Activated CD8-positive, alpha-beta T cell treated with anti-CD3 and anti-CD28 coated beads for 36 hours (primary cell): ENCODE measurements around the gene PCF11. TPM values are rescaled to one million over a fixed set of nuclear protein-coding genes. Genes with fewer than 3 reads are reported as not detected.

Source experiments
- ATAC-seq: fragments of 200-7000 bp; cut with Tn5 transposase; one replicate; pipeline ENCODE4 v1.10.0; 2021; ENCODE audit warnings: mild to moderate bottlenecking, moderate library complexity
- CTCF ChIA-PET: fragments of 350-600 bp; sonication (Branson Sonifier 250); formaldehyde crosslinking; loops from one replicate; lab custom pipeline; 2021; ENCODE audit warnings: antibody characterized with exemption; lab: Charles Lee
- POLR2A ChIA-PET: fragments of 350-600 bp; sonication (Branson Sonifier 250); formaldehyde crosslinking; loops from one replicate; lab custom pipeline; 2021; ENCODE audit warnings: antibody characterized with exemption; lab: Charles Lee
- DNase-seq: peaks from one replicate; pipeline ENCODE4 v3.0.0-alpha.2; 2020
- H3K27ac Mint-ChIP-seq: one replicate; pipeline ENCODE4 v1.8.0; 2021; ENCODE audit warnings: mild to moderate bottlenecking, mixed read lengths
- H3K27me3 Mint-ChIP-seq: one replicate; pipeline ENCODE4 v1.8.0; 2021; ENCODE audit warnings: mixed read lengths
- H3K36me3 Mint-ChIP-seq: one replicate; pipeline ENCODE4 v1.8.0; 2021; ENCODE audit warnings: low read depth, mixed read lengths
- H3K4me1 Mint-ChIP-seq: one replicate; pipeline ENCODE4 v1.8.0; 2021; ENCODE audit warnings: low read depth, mixed read lengths
- H3K4me3 Mint-ChIP-seq: one replicate; pipeline ENCODE4 v1.8.0; 2021; ENCODE audit warnings: mild to moderate bottlenecking, moderate library complexity, mixed read lengths
- H3K9me3 Mint-ChIP-seq: one replicate; pipeline ENCODE4 v1.8.0; 2021; ENCODE audit warnings: mixed read lengths
- intact Hi-C: fragments of 100-400 bp; cut with micrococcal nuclease; formaldehyde crosslinking; loops from one replicate; pipeline ENCODE4 v1.10.0; 2022
- total RNA-seq, 2 experiments: library from RNA; stranded (reverse); gene quantifications; one replicate each; pipeline ENCODE4 v1.2.3, GENCODE V29; 2021
- TF ChIP-seq, protein P1 (sequence below): fragments of 200-600 bp; IDR thresholded peaks from one replicate; pipeline ENCODE4 v1.8.0; 2022; ENCODE audit warnings: antibody characterized with exemption, mild to moderate bottlenecking

The PCF11 gene
- total RNA-seq, 2 experiments from 2014 or later, result 53.9 to 55.6 TPM

DNA sequence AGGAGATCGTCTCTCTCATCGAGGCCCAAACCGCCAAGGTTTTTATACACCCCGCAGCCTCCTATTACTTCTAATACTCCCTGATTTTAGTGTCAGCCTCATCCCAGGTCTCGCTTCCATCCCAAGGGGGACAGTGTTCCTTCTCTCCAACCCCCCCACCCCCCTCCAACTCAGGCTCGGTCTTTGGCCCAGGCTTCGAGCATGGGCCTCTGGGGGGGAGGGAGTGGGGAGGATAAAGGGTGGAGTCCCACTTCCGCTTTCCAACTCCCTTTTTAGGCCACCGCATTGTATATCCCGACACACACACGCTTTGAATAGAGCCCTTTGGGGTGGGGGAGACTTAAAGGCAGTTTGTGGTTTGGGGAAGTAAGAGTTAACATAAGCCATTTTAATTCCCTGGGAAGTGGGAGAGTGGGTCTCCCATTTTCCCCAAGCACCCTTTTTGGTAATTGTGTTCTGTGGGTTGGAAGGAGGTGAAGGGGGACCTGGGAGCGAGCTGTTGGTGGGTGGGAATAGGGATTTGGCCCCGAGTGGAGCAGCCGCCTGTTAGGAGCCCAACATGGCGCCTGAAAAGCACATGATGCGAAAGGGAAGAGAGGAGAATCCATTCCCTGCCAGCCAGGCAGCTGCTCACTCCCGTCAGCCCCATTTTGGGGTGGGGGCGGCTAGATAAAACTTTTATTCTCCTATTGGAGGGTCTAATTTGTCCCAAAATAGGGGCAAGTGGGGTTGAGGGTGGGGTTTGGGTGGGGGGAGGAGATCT is 844 bp downstream of the PCF11 start:
- H3K27ac Mint-ChIP-seq, result peak overlapping the region; percentile 100

GRCh38 chr11:83158357-83158786 is 1.4 kb downstream of the PCF11 start:
- Mint-ChIP-seq H3K27me3 (no peaks in the 10 kb centered on the region), H3K36me3 (peaks cover 47% of the 10 kb centered on the region), H3K4me1 (peaks cover 36% of the 10 kb centered on the region), H3K9me3 (no peaks in the 10 kb centered on the region), H3K4me3 (peak overlapping the region; percentile 100), H3K27ac (peak overlapping the region; percentile 100)
- ATAC-seq, result no peak
- TF ChIP-seq, protein P1, sequence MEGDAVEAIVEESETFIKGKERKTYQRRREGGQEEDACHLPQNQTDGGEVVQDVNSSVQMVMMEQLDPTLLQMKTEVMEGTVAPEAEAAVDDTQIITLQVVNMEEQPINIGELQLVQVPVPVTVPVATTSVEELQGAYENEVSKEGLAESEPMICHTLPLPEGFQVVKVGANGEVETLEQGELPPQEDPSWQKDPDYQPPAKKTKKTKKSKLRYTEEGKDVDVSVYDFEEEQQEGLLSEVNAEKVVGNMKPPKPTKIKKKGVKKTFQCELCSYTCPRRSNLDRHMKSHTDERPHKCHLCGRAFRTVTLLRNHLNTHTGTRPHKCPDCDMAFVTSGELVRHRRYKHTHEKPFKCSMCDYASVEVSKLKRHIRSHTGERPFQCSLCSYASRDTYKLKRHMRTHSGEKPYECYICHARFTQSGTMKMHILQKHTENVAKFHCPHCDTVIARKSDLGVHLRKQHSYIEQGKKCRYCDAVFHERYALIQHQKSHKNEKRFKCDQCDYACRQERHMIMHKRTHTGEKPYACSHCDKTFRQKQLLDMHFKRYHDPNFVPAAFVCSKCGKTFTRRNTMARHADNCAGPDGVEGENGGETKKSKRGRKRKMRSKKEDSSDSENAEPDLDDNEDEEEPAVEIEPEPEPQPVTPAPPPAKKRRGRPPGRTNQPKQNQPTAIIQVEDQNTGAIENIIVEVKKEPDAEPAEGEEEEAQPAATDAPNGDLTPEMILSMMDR, result no peak
- ChIA-PET POLR2A (interaction anchor here (0.6 to 4.0 kb wide), 8 partner anchors 14 to 257 kb away, joined by 3 to 44 read pairs (median 3); partner anchors contain the start of genes DDIAS, PRCP and RAB30), CTCF (interaction anchor here (1.4 to 1.5 kb wide), 2 partner anchors 91 to 291 kb away, joined by 3 to 4 read pairs; no protein-coding TSS in a partner anchor)
- intact Hi-C loops, result loop anchor here (2.0 to 10.0 kb wide), 3 partner anchors 88 to 196 kb away; partner anchors contain the start of gene RAB30
- no peak for DNase-seq

More for the DNA sequence above, 844 bp downstream of the PCF11 start:
- no peaks in the 10 kb centered on the region for H3K27me3 Mint-ChIP-seq
- peaks cover 34% of the 10 kb centered on the region for H3K4me1 Mint-ChIP-seq
- DNase-seq (peak; percentile 61), ATAC-seq (no peak)
- TF ChIP-seq, protein P1, result no peak
- no peaks in the 10 kb centered on the region for H3K9me3 Mint-ChIP-seq
- ChIA-PET CTCF (interaction anchor here (1.0 to 2.1 kb wide), 6 partner anchors 15 to 291 kb away, joined by 3 to 8 read pairs (median 4); partner anchors contain the start of gene DDIAS), POLR2A (interaction anchor here (0.6 to 4.0 kb wide), 20 partner anchors 10 to 257 kb away, joined by 3 to 44 read pairs (median 3); partner anchors contain the start of genes ANKRD42, CCDC90B, DDIAS and PRCP)
- peak overlapping the region; percentile 100 for H3K4me3 Mint-ChIP-seq
- H3K36me3 Mint-ChIP-seq, result peaks cover 47% of the 10 kb centered on the region
- intact Hi-C loops, result loop anchor here (2.0 to 10.0 kb wide), 4 partner anchors 87 to 257 kb away; partner anchors contain the start of genes DDIAS, PRCP and RAB30

DNA sequence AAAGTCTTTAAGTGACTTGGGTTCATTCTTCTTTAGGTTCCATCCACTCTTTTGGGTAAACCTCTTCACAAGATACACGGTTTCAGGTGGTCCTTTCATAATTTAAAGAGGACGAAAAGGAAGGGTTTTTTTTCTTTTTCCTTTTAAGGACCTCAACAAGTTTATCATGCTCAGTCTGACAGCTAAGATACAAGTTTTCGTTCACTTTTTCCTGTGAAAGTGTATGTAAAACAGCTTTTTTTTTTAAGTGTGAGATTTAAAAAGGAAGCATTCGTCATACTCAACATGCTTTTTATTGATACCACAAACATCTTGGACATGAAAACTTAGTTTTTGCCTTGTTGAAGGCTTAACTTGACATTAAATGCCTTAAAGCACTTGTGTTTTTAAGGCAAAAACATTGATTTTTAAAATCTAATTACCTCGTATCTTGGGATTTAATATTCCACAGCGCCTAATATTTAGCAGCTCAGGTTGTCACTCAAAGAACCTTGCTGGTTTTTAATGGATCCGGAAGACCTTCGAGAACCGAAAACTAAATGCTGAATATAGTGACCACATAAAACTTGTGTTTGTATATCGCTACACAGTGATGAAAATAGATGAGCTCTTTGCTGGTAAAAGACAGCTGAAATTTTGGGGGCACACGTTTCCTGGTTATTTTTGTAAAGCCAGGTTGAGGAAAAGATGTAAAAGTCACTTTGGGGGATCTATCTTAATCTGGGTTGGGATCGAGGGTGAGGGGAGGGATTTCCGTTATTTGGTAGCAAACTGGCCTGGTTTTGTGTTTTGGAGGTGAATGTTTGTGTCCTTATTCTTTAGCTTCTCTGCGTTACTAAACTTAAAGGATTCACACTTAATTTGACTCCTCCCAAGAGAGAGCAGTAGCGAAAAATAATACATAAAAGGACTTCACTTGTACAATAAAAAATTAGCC is 2.3 kb downstream of the PCF11 start:
- H3K4me1 Mint-ChIP-seq, result peaks cover 42% of the 10 kb centered on the region
- peaks cover 51% of the 10 kb centered on the region for H3K36me3 Mint-ChIP-seq
- no peaks in the 10 kb centered on the region for H3K9me3 Mint-ChIP-seq
- no peaks in the 10 kb centered on the region for H3K27me3 Mint-ChIP-seq
- peak overlapping the region; percentile 100 for H3K4me3 Mint-ChIP-seq
- peak overlapping the region; percentile 100 for H3K27ac Mint-ChIP-seq
- TF ChIP-seq, protein P1, result no peak
- POLR2A ChIA-PET, result interaction anchor here (0.7 to 4.0 kb wide), 15 partner anchors 11 to 258 kb away, joined by 3 to 44 read pairs (median 3); partner anchors contain the start of genes DDIAS, PRCP and RAB30
- ATAC-seq, result no peak
- CTCF ChIA-PET, result interaction anchor here (0.9 to 2.0 kb wide), 8 partner anchors 15 to 292 kb away, joined by 3 to 6 read pairs (median 4); partner anchors contain the start of gene PRCP
- intact Hi-C loops, result loop anchor here (2.0 to 10.0 kb wide), 3 partner anchors 88 to 197 kb away; partner anchors contain the start of gene RAB30
- no peak for DNase-seq

DNA sequence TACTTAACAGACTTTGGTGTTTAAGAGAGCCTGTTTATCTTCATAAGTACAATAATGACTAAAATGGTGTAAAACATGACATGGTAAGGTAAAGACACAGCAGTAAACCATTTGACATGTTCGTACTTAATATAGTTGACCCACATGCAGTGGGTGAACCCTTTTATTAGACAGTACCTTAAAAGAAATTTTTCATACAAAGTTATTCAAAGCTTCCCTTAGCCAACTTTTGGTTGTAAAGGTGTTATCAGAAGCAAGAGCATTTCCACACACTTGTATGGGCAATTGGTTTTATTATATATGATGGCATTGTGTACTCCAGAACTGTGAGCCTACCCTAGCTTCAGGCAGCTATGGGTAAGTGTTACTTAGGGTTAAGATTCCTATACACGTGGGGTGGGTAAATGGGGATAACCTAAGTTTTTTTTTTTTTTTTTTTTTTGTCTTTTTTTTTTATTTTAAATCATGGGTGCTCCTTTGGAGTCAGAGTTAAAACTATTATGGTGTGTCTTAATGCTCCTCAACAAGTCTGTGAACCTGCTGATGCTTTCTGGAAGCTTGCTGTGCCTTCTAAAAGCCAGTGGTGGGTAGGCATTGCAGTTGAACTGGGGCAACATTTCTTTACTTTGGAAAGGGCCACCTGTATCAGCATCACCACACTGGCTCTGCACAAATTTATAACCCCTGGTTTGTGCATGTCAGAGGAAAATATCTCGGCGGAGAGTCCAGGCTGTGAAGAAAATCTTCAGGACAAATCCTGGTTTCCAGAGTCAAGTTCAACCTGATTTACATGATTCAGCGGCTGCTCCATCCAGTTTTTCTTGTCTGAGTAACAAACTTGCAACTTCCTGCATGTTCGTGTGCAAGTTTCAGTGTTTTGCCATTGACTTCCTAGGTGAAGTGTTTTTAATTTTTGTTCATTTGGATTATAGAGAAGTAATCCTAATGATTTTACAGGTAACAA is 3.3 kb downstream of the PCF11 start:
- CTCF ChIA-PET, result interaction anchor here (0.9 to 2.0 kb wide), 9 partner anchors 12 to 293 kb away, joined by 3 to 6 read pairs (median 4); partner anchors contain the start of gene PRCP
- H3K4me1 Mint-ChIP-seq, result peaks cover 45% of the 10 kb centered on the region

More for the DNA sequence above, 3.3 kb downstream of the PCF11 start:
- TF ChIP-seq, protein P1, result no peak
- POLR2A ChIA-PET, result interaction anchor here (0.9 to 3.3 kb wide), 10 partner anchors 8 to 259 kb away, joined by 3 to 18 read pairs (median 4); partner anchors contain the start of genes DDIAS, PRCP and RAB30
- H3K9me3 Mint-ChIP-seq, result no peaks in the 10 kb centered on the region
- DNase-seq (no peak), ATAC-seq (no peak)
- intact Hi-C loops, result loop anchor here (2.0 to 10.0 kb wide), 4 partner anchors 35 to 198 kb away; partner anchors contain the start of gene RAB30
- no peaks in the 10 kb centered on the region for H3K27me3 Mint-ChIP-seq
- peak overlapping the region; percentile 100 for H3K4me3 Mint-ChIP-seq
- H3K27ac Mint-ChIP-seq, result peak overlapping the region; percentile 100
- H3K36me3 Mint-ChIP-seq, result peaks cover 58% of the 10 kb centered on the region
